ENCODE measurements around the gene MIGA2.

Gene MIGA2

DNA sequence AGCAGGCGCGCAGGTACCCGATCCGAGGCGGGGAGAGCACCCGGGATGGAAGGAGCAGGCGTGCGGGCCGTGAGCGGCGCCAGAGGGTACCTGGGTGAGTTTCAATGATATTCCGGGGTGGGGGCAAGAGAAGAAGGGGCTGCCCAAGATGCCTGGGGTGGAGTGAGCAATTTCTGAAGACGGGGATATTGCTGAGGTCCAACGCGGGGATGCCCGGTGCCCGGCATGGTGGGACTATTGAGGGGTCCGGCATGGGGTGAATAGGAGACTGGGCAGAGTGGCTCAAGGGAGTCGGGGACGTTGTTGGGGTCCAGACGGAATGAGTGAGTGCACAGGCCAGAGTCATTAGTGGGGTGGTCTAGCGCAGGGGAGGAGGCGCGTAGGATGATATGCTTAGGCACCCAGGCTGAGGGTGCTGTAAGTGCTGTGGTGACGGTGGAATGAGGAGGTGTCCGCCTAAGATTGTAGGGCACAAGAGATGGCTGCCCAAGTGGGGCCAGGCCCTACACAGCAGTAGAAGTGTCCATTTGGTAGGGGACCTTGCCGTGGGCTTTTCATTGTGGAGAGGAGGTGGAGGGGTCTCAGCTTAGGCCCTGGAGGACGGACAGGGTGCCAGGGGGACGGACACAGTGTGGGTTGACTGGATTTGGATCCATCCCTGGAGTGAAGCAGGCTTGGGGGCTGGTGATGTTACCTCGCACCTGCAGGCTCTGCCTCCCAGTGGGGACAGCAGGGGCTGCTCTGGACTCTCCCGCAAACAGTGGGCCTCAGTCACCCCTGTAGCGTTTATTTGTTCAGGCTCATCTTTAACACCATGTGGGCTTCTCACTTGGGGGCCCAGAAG is 719 bp downstream of the MIGA2 start:
- TF ChIP-seq POLR2AphosphoS5 (IDR thresholded peaks at IDR 0.05; ENCODE audit: low read depth, low read length) (no peak), SIN3A (IDR thresholded peaks at IDR 0.05; ENCODE audit: borderline replicate concordance, insufficient read depth, low read length) (no peak), FOXP2 (optimal IDR thresholded peaks at IDR 0.05; ENCODE audit: borderline replicate concordance, extremely low read depth, extremely low read length, insufficient read depth) (no peak), TAF1 (IDR thresholded peaks at IDR 0.05; ENCODE audit: borderline replicate concordance, insufficient read depth, low read length) (no peak)
- TF ChIP-seq, protein P1, sequence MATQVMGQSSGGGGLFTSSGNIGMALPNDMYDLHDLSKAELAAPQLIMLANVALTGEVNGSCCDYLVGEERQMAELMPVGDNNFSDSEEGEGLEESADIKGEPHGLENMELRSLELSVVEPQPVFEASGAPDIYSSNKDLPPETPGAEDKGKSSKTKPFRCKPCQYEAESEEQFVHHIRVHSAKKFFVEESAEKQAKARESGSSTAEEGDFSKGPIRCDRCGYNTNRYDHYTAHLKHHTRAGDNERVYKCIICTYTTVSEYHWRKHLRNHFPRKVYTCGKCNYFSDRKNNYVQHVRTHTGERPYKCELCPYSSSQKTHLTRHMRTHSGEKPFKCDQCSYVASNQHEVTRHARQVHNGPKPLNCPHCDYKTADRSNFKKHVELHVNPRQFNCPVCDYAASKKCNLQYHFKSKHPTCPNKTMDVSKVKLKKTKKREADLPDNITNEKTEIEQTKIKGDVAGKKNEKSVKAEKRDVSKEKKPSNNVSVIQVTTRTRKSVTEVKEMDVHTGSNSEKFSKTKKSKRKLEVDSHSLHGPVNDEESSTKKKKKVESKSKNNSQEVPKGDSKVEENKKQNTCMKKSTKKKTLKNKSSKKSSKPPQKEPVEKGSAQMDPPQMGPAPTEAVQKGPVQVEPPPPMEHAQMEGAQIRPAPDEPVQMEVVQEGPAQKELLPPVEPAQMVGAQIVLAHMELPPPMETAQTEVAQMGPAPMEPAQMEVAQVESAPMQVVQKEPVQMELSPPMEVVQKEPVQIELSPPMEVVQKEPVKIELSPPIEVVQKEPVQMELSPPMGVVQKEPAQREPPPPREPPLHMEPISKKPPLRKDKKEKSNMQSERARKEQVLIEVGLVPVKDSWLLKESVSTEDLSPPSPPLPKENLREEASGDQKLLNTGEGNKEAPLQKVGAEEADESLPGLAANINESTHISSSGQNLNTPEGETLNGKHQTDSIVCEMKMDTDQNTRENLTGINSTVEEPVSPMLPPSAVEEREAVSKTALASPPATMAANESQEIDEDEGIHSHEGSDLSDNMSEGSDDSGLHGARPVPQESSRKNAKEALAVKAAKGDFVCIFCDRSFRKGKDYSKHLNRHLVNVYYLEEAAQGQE (IDR thresholded peaks at IDR 0.05; ENCODE audit: insufficient read depth in 1 of 2, low read depth in 2 of 2, low read length in 2 of 2): no peak

DNA sequence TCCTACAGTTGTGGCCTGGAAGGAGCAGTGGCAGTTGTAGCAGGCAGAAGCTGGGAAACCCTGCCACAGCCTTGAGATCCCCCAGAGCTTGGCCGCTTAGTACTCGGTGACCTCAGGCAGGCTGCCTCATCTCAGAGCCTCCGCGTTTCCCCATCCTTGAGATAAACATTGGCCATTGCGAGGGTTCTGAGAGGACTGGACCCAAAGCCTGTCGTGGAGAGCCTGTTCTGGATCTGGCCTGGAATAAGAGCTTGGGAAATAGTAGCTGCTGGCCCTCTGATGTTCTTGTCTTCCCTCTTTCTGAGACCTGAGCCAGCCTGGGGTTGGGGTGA is 1.3 kb downstream of the MIGA2 start:
- no peak for TF ChIP-seq POLR2AphosphoS5 (IDR thresholded peaks at IDR 0.05; ENCODE audit: low read depth, low read length)
- TF ChIP-seq, protein P1 (IDR thresholded peaks at IDR 0.05; ENCODE audit: insufficient read depth in 1 of 2, low read depth in 2 of 2, low read length in 2 of 2): no peak
- TF ChIP-seq FOXP2 (optimal IDR thresholded peaks at IDR 0.05; ENCODE audit: borderline replicate concordance, extremely low read depth, extremely low read length, insufficient read depth): no peak
- TF ChIP-seq SIN3A (IDR thresholded peaks at IDR 0.05; ENCODE audit: borderline replicate concordance, insufficient read depth, low read length): no peak
- TF ChIP-seq TAF1 (IDR thresholded peaks at IDR 0.05; ENCODE audit: borderline replicate concordance, insufficient read depth, low read length): no peak

DNA sequence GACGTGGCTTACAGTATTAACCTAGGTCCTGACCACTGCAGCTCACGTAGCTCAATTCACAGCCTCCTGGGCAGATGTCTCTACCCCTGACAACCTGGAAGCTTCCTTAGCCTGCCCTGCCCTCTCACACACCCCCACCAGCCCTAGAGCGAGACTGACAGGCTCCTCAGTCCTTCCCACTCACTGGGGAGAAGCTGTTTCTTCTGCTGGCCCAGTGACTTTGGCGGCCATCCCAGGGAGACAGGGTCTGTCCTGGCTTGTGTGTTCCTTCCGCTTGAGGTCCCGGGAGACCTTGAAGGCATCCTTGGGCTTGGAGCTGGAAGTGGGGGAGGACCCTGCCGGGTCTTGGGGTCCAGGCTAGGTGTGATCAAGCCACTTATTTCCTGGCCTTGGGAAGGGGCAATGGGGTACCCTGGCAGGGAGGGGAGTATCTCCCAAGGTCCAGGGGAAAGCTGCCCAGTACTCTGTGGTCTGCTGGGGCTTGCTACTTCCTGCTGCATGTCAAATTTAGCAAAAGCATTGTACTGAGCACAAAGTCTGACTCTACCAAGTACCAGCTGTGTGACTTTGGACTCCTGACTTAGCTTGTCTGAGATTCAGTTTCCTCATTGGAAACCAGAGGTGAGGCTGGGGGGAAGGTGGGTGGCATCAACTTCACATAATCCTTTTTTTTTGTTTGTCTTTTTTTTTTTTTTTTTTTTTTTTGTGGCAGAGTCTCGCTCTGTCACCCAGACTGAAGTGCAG is 1.9 kb downstream of the MIGA2 start:
- TF ChIP-seq SIN3A (IDR thresholded peaks at IDR 0.05; ENCODE audit: borderline replicate concordance, insufficient read depth, low read length) (no peak), TAF1 (IDR thresholded peaks at IDR 0.05; ENCODE audit: borderline replicate concordance, insufficient read depth, low read length) (no peak), FOXP2 (optimal IDR thresholded peaks at IDR 0.05; ENCODE audit: borderline replicate concordance, extremely low read depth, extremely low read length, insufficient read depth) (no peak), POLR2AphosphoS5 (IDR thresholded peaks at IDR 0.05; ENCODE audit: low read depth, low read length) (no peak)
- TF ChIP-seq, protein P1 (IDR thresholded peaks at IDR 0.05; ENCODE audit: insufficient read depth in 1 of 2, low read depth in 2 of 2, low read length in 2 of 2): no peak

DNA sequence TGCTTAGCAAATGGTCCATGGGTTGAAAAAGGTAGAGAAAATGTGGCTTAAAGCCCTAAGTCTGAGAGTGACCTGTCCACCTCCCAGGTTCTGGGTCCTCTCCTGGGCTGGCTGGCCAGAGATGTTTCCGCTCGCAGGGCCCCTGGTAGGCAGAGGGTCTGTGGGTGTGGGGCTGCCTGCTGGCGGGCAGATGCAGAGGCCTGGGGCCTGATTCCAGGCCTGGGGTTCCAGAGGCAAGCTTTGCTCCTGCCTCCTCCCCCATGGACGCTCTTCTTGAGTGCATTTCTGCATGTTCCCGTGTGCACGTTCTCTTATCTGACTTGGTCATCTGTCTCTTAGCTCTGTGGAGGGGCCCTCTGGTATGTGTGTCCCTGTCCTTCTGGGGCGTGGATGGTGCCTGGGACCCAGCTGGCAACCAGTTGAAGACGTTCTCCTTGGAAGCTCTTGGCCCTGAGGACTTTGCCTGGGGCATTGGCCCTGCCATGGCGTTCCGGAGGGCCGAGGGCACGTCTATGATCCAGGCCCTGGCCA is 3.8 kb downstream of the MIGA2 start:
- TF ChIP-seq, protein P1 (IDR thresholded peaks at IDR 0.05; ENCODE audit: insufficient read depth in 1 of 2, low read depth in 2 of 2, low read length in 2 of 2): no peak
- no peak for TF ChIP-seq SIN3A (IDR thresholded peaks at IDR 0.05; ENCODE audit: borderline replicate concordance, insufficient read depth, low read length)
- no peak for TF ChIP-seq POLR2AphosphoS5 (IDR thresholded peaks at IDR 0.05; ENCODE audit: low read depth, low read length)
- TF ChIP-seq FOXP2 (optimal IDR thresholded peaks at IDR 0.05; ENCODE audit: borderline replicate concordance, extremely low read depth, extremely low read length, insufficient read depth): no peak
- TF ChIP-seq TAF1 (IDR thresholded peaks at IDR 0.05; ENCODE audit: borderline replicate concordance, insufficient read depth, low read length): no peak

Data from PFSK-1 (cell line).